Effector CD4-positive, alpha-beta T cell (primary cell): Measurements from ENCODE around the gene RPL10.

Experiments
- DNase-seq: peaks from one replicate; pipeline ENCODE4 v3.0.0-alpha.2; 2020

The RPL10 gene

GRCh38 chrX:154431341-154431740, 33.2 kb downstream of the RPL10 start:
- no peak for DNase-seq

GRCh38 chrX:154432210-154432609, 34.0 kb downstream of the RPL10 start:
- DNase-seq = no peak

- no peak for DNase-seq
Observed at GRCh38 chrX:154433605-154434004, 35.4 kb downstream of the RPL10 start.

GRCh38 chrX:154434394-154435168, 36.4 kb downstream of the RPL10 start:
- DNase-seq = no peak

GRCh38 chrX:154435171-154435733, 37.1 kb downstream of the RPL10 start:
- no peak for DNase-seq

GRCh38 chrX:154436374-154436982, 38.3 kb downstream of the RPL10 start:
- DNase-seq = peak; percentile 40

- DNase-seq = peak; percentile 47
Observed at GRCh38 chrX:154436983-154437752, 39.0 kb downstream of the RPL10 start, which contains the start of gene GDI1. TSS of gene GDI1 (plus strand) at chrX:154437154. CDS start at chrX:154437255, 101 bp downstream.

- DNase-seq = no peak
Observed at GRCh38 chrX:154437971-154438893, 40.1 kb downstream of the RPL10 start.

GRCh38 chrX:154439841-154440240, 41.7 kb downstream of the RPL10 start:
- no peak for DNase-seq

- no peak for DNase-seq
Observed at GRCh38 chrX:154440623-154441357, 42.6 kb downstream of the RPL10 start.

- DNase-seq = no peak
Observed at GRCh38 chrX:154441564-154441963, 43.4 kb downstream of the RPL10 start.

GRCh38 chrX:154441984-154442707, 44.0 kb downstream of the RPL10 start:
- DNase-seq = no peak

GRCh38 chrX:154443479-154443910, 45.3 kb downstream of the RPL10 start:
- no peak for DNase-seq

GRCh38 chrX:154443992-154444754, 46.0 kb downstream of the RPL10 start, which contains the start of gene FAM50A:
TSS of gene FAM50A (plus strand) at chrX:154444141. CDS start at chrX:154444236, 95 bp downstream.
- peak; percentile 56 for DNase-seq

GRCh38 chrX:154444755-154445246, 46.6 kb downstream of the RPL10 start:
- DNase-seq = no peak

- DNase-seq = no peak
Observed at GRCh38 chrX:154445776-154446175, 47.6 kb downstream of the RPL10 start.

- DNase-seq = no peak
Observed at GRCh38 chrX:154446430-154446829, 48.3 kb downstream of the RPL10 start.

- no peak for DNase-seq
Observed at GRCh38 chrX:154448484-154448883, 50.3 kb downstream of the RPL10 start.

- DNase-seq = no peak
Observed at GRCh38 chrX:154449618-154450017, 51.4 kb downstream of the RPL10 start.
